Mucosa of descending colon (tissue), 3 donors: ENCODE data around the gene EFCAB8. TPM values are rescaled to one million over a fixed set of nuclear protein-coding genes. Genes with fewer than 3 reads are reported as not detected.

Source experiments
- ATAC-seq: fragments of 200-7000 bp; cut with Tn5 transposase; one replicate; pipeline ENCODE4 v1.9.1; 2020; ENCODE audit warnings: mild to moderate bottlenecking, moderate library complexity
- DNase-seq, 3 donors: peaks; one replicate each; pipeline ENCODE4 v3.0.0-alpha.2; 2020
- H3K36me3 ChIP-seq: fragments of 200-600 bp; one replicate; pipeline ENCODE4 v1.8.0; 2021; ENCODE audit warnings: low read depth, mild to moderate bottlenecking
- H3K4me1 ChIP-seq: fragments of 200-600 bp; one replicate; pipeline ENCODE4 v1.8.0; 2021; ENCODE audit warnings: low read depth, mild to moderate bottlenecking
- H3K4me3 ChIP-seq: fragments of 200-600 bp; one replicate; pipeline ENCODE4 v1.8.0; 2021; ENCODE audit warnings: mild to moderate bottlenecking
- H3K9me3 ChIP-seq: fragments of 200-600 bp; one replicate; pipeline ENCODE4 v1.8.0; 2021; ENCODE audit warnings: mild to moderate bottlenecking
- CTCF ChIP-seq: fragments of 200-600 bp; IDR thresholded peaks from one replicate; pipeline ENCODE4 v1.8.0; 2022; ENCODE audit warnings: antibody characterized with exemption, mild to moderate bottlenecking
- intact Hi-C, 2 donors: fragments of 100-400 bp; cut with DNase I in 1 of 2; cut with micrococcal nuclease in 1 of 2; formaldehyde crosslinking; loops; one replicate each; pipeline versions ENCODE4 v1.11.0 to v1.11.1; 2022; cut with DNase I, micrococcal nuclease
- total RNA-seq, 3 donors: library from RNA; stranded (reverse); fragmentation: NEBNext Ultra II Directional in 2 of 3; extraction: Animal tissue kit (Norgen Biotek cat#: 25700) in 2 of 3; gene quantifications; one replicate each; pipeline versions ENCODE4 v1.2.1 to v1.2.4, GENCODE V29; 2021 to 2023
- donor health status: DM: no; HTN: no; CAD: no; lungs with moderate emphysema.
- donor health status: DM: no; HTN: no; CAD: no.
- donor health status: DM: no; HTN: yes; CAD: no.

EFCAB8 gene
- total RNA-seq, 3 donors from 2014 or later, result 0.17 to 0.66 TPM; not detected in 1

DNA sequence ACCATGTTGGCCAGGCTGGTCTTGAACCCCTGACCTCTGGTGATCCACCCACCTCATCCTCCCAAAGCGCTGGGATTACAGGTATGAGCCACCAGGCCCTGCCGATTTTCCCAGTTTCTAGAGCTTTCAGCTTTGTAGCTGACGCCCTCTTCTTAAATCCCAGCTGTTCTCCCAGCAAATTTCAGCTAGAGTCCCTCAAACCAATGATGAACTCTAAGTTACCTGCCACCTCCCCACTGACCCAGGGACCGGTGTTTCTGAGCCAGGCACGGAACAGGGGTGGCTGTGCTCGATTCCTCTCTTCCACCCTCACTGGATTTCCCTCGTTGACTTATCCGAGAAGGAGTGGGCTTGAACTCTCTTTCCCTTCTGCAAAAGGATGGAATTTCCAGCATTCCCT lies 106.4 kb downstream of the EFCAB8 start:
- Histone ChIP-seq H3K36me3 (no peaks in the 10 kb centered on the region), H3K4me3 (no peak overlapping the region), H3K4me1 (no peaks in the 10 kb centered on the region), H3K9me3 (no peaks in the 10 kb centered on the region)
- intact Hi-C loops, result no loop called here
- DNase-seq (no peak), ATAC-seq (no peak)
- TF ChIP-seq CTCF, result no peak

GRCh38 chr20:32965581-32966373 lies 107.1 kb downstream of the EFCAB8 start:
- H3K4me3 ChIP-seq, result no peak overlapping the region
- no peaks in the 10 kb centered on the region for H3K9me3 ChIP-seq
- DNase-seq (no peak), ATAC-seq (peak; percentile 26)
- H3K4me1 ChIP-seq, result no peaks in the 10 kb centered on the region
- intact Hi-C loops, result no loop called here
- no peak for TF ChIP-seq CTCF
- H3K36me3 ChIP-seq, result no peaks in the 10 kb centered on the region

DNA sequence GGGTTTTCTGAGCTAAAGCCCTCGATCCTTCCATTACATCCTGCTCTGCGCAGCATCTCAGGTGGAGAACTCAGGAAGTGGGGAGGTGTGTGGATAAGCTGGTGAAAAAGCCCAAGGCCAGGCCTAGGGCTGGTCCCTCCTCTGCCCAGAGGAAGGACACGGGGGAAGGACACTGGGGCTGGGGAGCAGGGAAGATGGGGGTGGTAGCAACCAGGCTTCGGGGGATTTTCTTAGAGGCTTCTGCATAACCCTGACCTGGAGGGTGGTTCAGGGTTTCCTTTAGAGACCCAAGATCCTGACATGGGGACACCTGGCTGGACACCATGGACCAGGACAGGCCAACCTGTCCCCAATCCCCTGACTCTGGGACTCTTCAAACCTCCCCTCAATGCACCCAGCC lies 107.7 kb downstream of the EFCAB8 start:
- H3K9me3 ChIP-seq, result no peaks in the 10 kb centered on the region
- ATAC-seq, result no peak
- intact Hi-C loops, result no loop called here
- DNase-seq, result no peak
- no peak for TF ChIP-seq CTCF
- H3K4me1 ChIP-seq, result no peaks in the 10 kb centered on the region
- H3K36me3 ChIP-seq, result no peaks in the 10 kb centered on the region
- H3K4me3 ChIP-seq, result no peak overlapping the region

GRCh38 chr20:32966881-32967781 lies 108.4 kb downstream of the EFCAB8 start:
- Histone ChIP-seq H3K9me3 (no peaks in the 10 kb centered on the region), H3K36me3 (no peaks in the 10 kb centered on the region), H3K4me3 (no peak overlapping the region), H3K4me1 (no peaks in the 10 kb centered on the region)
- intact Hi-C loops, result no loop called here
- peak; percentile 47 for ATAC-seq
- no peak for TF ChIP-seq CTCF
- peak in 1 of 3 donors; percentile 28 for DNase-seq

GRCh38 chr20:32967961-32968457 lies 109.3 kb downstream of the EFCAB8 start:
- H3K9me3 ChIP-seq, result no peaks in the 10 kb centered on the region
- no peak for TF ChIP-seq CTCF
- H3K4me3 ChIP-seq, result no peak overlapping the region
- intact Hi-C loops, result no loop called here
- peaks cover 2% of the 10 kb centered on the region for H3K4me1 ChIP-seq
- no peaks in the 10 kb centered on the region for H3K36me3 ChIP-seq
- no peak for DNase-seq
- no peak for ATAC-seq
